Measurements from ENCODE around the gene MAST4. TPM values are rescaled to one million over a fixed set of nuclear protein-coding genes. Genes with fewer than 3 reads are reported as not detected.

MAST4 gene
- total RNA-seq, 1 donor from 2014 or later, result 36.3 TPM

DNA sequence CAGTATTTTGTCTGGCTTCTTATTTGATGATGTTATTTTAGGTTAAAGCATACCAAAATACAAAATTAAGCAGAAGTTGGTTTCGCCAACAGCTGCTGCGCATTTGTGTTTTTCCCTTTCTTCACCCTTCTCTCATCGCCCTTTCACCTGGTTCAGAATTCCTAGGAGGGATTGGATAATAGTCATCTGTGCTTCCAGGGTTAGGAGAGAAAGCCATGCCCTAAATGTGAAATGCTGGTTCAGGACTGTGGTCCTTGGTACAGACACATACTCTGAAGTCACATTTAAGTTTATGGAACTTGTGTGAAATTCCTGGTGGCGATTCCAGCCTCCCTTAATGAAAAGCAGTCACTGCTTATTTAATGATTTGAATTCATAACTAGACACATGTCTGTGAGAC lies 7.7 kb downstream of the MAST4 start:
- DNase-seq (ENCODE audit: low read depth, low spot score), result no peak

DNA sequence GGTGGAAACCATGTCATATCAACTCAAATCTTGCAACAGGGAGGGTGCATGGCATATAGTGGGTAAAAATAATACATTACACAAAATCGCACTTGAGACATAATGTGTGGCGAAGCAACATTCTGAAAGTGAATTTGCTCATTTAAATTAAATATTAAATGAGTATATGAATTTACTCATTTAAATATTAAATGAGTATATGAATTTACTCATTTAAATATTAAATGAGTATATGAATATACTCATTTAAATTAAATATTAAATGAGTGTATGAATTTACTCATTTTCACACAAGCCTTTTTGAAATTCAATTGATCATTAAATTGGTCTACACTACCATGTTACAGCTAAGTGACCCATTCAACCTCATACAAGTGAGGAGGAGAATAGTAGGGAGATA lies 10.5 kb downstream of the MAST4 start:
- DNase-seq (ENCODE audit: low read depth, low spot score), result no peak

DNA sequence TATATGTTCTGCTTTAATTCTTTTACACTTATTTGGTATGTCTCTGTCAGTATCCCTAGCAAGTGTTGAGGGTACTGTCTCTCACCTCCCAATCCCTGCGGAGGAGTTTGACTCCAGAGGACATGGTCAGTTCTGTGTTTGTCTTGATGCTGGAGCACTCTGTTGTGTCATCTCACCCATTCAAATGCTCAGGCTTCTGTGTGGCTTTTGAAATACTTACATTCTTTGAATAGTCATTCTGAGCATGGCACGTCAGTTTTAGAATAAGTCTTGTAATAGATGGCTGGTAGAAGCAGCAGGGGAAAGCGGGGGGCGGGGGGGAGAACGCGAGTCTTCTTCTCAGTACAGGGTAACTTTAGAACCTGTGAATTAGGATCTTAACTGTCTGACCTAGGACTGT lies 12.3 kb downstream of the MAST4 start:
- no peak for DNase-seq (ENCODE audit: low read depth, low spot score)

DNA sequence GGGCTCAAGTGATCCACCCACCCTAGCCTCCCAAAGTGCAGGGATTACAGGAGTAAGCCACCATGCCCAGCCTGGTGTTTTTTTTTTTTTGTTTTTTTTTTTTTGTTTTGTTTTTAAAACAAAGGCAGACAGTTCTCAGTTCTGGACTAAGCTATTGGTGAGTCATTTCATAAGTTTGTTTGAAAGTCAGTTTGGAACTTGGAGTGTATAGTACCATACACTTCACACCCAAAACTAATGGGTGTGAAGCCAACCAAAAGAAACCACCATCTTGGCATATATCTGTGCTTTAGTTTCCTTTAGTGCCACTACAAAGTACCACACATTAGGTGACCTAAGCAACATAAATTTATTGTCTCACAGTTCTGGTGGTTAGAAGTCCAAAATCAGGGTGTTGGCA lies 13.4 kb downstream of the MAST4 start:
- no peak for DNase-seq (ENCODE audit: low read depth, low spot score)

DNA sequence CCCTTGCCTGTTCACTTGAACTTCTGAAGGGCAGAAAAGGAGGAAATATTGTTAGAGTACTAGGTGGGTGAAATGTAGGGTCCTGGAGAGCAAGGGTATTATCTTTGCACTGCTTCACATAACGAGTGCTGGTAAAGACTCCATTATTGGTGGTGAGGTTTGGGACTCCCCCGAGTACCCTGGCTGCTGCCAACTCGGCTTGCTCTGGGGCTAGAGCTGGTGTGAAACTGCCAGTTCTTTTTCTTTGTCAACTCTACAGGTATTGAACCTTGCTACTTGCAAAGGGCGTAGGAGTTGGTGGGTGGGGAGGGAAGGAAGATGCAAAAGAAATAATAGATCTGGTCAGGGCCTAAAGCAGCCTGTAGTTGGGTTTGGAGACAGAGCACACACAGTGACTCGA lies 16.0 kb downstream of the MAST4 start:
- DNase-seq (ENCODE audit: low read depth, low spot score), result no peak

DNA sequence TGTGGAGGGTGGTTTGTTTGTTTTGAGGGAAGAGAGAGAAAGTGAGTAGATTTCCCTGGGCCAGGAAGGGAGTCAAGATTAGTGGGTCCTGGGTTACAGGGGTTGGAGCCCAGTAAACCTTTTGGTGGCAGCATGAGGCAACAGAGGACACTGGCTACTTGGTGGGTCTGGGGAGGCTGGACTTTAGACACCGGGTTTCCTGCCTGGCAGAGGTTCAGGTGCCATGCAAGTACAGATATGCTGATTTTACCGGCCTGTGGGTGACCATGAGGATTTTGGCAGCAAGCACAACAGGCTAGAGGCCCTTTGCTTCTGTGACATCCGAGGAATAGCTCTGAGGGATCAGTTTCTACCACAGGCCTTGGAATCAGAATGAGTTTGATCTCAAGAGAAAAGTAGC lies 18.9 kb downstream of the MAST4 start:
- no peak for DNase-seq (ENCODE audit: low read depth, low spot score)

DNA sequence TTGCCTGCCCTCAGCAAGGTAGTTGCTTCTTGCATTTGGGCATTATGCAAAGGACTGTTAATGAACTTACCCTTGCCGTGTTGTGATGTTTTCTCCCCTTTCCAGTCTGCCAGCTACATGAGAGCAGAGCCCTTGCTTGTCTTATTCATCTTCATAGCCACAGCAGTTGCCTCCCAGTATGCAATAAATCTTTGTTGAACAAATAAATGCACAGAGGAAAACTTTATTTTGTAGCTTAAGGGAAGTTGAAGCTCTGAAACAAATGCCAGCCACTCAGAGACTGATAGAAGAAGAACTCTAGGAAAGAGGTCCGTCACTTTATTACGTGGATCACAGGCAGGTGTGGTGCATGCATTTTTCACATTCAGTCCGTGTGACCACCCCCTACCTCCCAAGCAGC lies 19.7 kb downstream of the MAST4 start:
- no peak for DNase-seq (ENCODE audit: low read depth, low spot score)

DNA sequence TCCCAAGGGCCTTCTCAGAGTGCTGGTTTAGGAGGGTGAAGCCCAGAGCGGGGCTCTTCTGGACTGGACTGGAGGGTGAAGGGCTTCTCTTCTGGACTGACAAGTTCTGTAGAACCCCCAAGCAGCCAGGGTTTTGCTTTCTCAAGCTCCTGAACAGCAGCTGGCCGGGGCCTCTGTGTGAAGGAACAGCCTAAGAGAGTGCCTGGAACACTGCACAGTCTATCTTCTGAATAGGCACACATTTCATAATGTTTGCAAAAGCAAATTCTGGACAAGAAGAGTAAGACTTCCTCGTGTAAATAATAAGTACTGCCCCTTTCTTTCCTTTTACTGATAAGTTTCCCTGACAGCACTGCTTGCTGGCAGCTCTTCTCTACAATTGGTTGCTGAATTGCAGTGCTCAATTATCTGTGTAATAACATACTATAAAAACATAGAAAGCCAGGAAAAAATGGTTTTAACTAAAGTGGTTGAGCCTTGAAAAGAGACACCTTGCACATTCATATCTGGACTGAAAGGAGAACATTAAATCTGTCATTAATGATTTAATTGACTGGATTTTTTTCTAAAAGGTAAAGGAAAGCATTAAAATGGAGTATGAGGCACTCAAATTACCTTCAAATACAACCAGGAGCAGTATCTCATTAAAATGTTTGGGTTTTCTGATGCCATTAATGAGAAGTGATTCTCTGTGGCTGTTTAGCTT lies 20.5 kb downstream of the MAST4 start:
- DNase-seq (ENCODE audit: low read depth, low spot score), result no peak

DNA sequence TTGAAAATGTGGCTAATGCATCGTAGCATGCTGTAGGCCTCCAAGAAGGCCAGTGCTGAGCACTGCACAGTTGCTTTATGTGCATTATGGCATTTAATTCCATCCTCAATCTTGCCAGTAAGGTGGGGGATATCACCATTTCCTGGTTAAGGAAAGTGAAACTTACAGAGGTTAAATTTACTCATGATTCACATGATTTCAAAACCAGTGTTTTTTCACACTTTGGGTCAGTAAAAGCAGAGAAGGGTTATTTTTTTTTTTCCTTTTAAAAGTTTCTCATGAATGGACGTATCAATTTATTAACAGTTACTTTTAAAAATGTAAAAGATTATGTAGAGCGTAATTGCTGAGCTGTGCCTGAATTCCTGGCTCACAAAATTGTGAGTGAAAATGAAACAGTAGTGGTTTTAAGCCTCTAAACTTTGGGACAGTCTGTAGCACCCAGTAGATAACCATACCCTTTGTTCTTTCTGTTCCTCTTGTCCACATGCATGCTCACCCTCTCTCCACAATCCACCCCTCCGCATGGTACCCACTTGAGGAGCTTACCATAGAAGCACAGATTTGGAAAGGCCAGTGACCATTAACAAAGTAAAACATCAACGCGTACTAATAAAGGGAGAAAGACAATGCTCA lies 21.2 kb downstream of the MAST4 start:
- no peak for DNase-seq (ENCODE audit: low read depth, low spot score)

DNA sequence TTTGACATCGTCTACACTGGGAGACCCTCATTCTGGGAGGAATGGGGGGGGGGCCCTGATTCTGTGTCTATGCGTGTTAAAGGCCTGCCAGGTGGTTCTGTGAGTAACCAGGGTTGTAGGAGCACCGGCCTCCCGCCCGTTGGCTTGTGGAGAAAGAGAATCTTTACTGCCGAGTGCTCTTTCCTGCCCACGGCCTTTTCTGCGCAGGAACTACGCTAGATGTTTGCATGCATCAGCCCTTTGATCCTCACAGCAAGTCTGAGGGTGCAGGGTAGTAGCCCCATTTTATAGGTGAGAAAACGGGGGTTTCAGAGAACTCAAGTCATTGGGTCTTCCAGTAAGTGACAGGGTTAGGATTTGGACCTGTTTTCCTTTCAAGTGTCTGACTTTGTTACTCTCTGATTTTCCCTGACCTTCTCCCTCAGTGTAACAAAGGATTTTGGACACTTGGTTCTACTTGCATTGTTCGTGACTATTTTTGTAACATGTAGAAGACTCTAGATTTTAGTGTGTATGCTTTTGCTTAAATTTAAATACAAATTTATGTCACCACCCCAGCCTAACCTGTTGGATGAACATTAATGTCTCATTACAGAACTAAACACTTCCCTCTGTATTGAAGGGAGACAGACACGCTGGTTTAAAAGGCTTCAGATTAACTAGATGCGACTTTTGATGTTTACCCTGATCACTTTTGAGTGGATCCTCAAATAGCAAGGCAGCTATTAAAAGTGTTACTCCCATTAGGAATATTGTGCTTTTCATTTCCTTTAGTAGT lies 22.0 kb downstream of the MAST4 start:
- DNase-seq (ENCODE audit: low read depth, low spot score), result no peak

DNA sequence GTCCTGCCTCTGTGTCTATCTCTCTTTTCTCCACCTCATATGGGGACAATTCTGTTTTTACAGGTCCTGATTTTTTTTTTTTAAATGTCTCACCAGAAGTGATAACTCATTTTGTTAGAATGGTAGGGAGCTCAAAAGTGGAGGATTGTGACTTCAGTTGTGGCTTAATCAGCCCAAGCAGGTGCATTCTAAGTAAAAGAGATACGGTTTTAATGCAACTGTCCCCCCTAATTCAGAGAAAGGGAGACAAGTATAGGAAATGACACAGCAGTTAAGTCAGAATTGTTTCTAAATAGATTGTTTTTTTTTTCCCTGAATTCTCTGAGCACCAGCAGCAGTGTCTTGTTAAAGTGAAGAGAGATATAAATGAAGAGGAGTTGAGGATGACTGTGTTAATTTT lies 24.5 kb downstream of the MAST4 start:
- DNase-seq (ENCODE audit: low read depth, low spot score), result no peak

DNA sequence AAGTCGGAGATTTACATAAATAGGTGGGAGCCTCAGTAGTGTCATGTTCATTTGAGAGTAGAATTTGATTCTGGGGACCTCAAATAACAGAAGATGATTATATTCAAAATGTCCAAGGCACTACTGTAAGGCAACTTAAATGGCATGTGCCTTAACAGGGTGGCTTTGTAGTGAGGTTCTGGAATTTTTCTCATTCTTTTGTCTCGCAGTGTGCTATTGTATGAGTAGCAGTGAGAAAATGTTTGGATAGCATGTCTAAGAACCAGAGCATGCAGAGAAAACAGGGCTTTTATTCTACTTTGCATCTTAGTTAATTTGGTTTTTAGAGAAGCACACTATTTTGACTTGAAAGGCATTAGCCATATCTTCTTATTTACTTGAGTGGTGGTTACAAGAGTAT lies 25.0 kb downstream of the MAST4 start:
- no peak for DNase-seq (ENCODE audit: low read depth, low spot score)

DNA sequence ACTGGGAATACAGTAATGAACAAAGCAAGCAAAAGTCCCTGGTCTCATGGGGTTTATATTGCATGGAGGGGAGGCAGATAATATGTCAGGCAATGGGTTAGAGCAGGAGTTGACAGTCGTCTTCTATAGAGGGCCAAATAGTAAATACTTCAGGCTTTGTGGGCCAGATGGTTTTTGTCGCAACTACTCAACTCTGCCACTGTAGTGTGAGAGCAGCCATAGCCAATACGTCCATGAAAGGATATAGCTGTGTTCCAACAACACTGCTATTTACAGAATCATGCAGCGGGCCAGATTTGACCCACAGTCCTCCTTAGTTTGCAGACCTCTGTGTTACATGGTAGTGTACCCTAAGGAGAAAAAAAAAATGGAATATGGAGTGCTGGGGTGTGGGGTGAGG lies 25.5 kb downstream of the MAST4 start:
- DNase-seq (ENCODE audit: low read depth, low spot score), result no peak

DNA sequence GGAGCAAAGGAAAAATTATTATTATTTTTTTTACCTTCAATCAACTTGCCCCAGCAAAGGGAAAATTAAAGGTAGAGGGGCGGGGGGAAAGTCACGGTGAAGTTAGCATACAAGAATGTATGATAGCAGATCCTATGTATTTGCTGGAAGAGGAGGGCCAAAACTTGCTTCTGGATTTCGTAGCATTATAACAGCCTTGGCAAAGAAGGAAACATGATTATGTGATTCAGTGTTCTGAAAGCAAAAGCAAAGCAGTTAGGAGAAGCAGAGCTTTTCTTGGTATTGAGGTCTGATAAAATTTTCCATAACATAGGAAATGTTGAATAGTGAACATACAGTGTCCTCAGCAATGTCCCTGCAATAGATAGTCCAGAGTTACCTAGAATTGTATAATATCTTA lies 32.4 kb downstream of the MAST4 start:
- DNase-seq (ENCODE audit: low read depth, low spot score), result no peak

DNA sequence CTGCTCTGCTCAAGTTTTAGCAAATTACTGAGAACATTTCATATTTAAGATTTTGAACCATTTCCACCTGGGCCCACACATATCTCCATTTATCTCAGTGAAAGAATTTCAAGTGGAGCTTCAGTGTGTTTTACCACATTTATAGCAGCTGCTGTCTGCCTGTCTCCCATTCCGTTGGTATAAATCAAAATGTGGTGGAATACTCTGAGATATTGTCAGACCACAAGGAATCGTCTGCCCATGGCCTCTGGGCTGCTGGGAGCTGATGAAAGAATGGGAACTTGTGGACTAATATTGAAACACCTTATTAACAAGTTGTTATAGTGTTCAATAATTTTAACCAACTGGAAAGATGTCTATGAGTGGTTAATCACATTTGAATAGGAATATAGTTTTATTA lies 33.3 kb downstream of the MAST4 start:
- no peak for DNase-seq (ENCODE audit: low read depth, low spot score)

DNA sequence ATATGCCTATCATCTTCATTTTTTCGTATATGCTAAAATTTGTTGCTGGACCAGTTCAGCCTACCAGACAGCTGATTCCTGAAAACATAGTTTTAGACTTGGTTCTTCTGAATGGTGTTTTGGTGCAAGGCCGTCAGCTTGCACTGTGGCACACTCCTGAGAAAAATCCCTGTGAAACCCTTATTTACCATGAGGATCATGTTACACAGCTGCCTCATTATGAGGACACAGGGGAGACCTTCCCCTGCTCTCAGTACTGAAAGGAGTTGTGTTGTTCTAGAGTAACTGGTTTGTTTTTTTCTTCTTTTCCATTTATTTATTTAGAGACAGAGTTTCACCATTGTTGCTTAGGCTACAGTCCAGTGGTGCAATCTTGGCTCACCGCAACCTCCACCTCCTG lies 37.6 kb downstream of the MAST4 start:
- no peak for DNase-seq (ENCODE audit: low read depth, low spot score)

DNA sequence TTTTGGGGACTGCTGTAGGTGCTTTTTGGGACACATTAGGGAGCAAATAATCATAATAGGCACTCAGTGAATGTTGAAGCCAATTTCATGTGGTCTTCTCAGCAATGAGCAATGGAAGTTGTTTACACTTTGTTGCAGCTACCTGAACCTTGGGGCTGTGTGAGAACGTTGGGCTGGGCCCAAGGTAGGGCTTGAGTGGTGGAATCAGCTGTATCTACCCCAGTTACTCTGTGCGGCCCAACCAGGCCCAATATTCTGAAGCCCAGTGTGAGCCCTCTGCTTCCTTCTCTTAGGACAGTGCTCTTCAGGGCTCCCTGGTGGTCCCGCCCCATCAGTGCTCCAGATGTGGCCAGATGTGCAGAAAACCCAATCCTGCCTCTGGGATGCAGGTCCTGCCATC lies 38.4 kb downstream of the MAST4 start:
- no peak for DNase-seq (ENCODE audit: low read depth, low spot score)

DNA sequence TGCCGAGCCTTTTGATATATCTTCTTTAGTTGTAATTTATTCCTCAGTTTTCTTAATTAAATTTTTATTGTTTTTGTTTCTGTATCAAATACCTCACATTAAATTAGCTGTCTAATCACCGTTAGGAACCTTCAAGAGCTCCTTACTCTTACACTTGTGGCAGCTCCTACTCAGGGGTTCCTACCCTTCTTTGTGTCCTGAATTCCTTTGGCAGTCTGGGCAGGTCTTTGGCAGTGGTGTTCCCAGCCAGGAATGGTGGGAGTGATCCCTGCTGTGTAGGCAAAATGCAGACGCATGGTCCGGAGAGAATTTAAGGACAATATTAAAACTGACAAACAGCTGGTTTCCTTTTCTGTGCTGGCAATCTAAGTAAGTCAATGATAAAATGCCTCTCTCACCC lies 41.8 kb downstream of the MAST4 start:
- DNase-seq (ENCODE audit: low read depth, low spot score), result no peak

DNA sequence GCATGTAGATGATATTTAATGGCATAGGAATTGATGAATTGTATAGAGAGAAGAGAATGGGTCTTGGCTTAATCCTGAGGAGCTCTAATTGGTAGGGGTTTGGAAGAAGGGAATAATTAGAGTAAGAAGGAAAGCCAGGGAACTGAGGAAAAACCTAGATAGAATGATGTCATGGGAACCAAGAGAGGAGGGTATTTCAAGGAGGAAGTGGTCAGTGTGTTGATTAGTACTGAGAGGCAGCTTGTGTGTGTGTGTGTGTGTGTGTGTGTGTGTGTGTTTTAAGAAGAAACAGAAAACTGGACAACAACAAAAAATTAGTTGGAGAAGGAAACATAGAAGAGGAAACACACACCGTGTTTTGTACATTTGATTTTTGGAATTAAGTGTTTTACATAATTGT lies 42.8 kb downstream of the MAST4 start:
- DNase-seq (ENCODE audit: low read depth, low spot score), result no peak

DNA sequence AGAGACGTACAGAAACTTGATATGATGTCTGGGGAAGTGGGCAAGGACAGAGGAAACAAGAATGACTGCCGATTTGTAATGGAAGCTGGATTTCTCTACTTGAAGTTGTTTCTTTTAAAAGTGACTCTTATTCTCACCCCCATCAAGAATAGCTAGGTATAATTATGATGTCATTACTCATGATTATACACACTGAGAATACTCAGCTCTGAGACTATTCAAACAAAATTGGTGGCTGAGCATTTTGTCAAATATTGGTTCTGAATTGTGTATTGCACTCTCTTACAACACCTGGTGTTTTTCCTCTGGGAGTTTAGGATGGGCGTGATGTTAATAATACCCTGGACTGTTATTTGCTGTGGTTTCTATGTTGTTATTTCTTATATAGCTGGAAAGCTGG lies 46.3 kb downstream of the MAST4 start:
- DNase-seq (ENCODE audit: low read depth, low spot score), result no peak

DNA sequence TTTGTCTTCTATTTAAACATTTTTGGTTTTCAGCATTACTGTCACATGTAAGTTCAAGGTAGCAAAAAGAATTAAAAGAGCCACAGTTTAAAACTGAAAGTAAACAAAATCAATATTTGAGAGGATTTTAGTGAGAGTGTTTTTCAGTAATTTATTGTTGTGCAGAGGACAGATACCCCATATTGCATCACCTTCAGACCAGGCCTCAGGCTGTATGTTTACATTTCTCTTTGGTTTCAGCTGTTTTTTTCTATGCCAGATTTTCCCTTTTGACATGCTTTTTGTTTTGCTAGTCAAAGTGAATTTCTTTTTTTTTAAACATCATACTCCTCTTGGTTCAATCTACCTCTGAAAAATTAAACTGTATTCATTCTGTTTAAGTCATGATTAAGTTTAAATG lies 47.2 kb downstream of the MAST4 start:
- DNase-seq (ENCODE audit: low read depth, low spot score), result no peak

DNA sequence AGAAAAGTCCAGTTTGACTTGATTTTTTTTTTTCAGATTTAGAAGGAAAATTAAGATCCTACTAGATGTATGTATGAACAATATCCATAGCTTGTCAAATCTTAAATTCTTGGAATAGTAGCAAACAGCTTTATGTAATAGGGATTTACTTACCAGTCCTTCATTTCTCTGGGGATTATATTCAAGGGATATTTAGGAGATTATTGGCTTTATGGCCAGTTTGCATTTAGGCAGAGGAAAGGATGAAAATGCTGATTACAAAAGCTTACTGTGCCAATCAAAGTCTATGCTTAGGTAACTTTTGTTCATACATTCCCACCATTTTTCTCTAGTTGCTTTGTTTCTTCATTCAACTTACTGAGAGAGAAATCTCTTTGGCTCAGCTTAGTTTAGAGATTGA lies 47.9 kb downstream of the MAST4 start:
- no peak for DNase-seq (ENCODE audit: low read depth, low spot score)

DNA sequence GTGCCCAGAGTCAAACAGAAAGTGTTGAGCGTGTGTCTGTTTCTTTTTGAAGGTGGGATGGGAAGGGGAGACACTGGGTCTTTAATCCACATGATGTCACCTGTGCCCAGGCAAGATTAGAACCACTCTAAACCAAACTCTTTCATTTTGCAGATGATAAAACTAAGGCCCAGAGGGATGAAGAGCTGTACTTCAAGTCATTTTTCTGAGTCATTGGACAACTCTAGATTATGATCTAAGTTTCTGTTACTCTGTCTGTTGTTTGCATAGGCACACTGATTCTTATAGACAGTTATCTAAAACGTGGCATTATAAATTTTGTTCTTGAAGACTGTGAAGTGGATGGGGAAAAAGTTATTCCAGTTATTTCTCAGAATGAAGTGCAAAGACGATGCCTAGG lies 48.8 kb downstream of the MAST4 start:
- DNase-seq (ENCODE audit: low read depth, low spot score), result no peak

Measured in pulmonary artery endothelial cell (primary cell).